Measurements from ENCODE around the gene ETV6.
"Not testable (repeated sequence)": the region's sequence is repeated elsewhere in the genome, so short reads cannot be mapped to it uniquely, and the experiment has no call there.

ETV6 gene

GRCh38 chr12:11649413-11650285 lies at the start of gene ETV6:
ETV6 (plus strand) TSS chr12:11649674; CDS start chr12:11650128, 454 bp downstream.
- Mint-ChIP-seq H3K27me3 (no peaks in the 10 kb centered on the region), H3K27ac (peak within 1 kb of the TSS; percentile 98), H3K4me1 (peaks cover 26% of the 10 kb centered on the region), H3K9me3 (no peaks in the 10 kb centered on the region), H3K36me3 (no peaks in the 10 kb centered on the region), H3K4me3 (peak within 1 kb of the TSS; percentile 99)
- DNase-seq (ENCODE audit: low spot score in 2 of 2) = peak; percentile 47 to 56
- ATAC-seq (ENCODE audit: low read depth) = peak; percentile 63

GRCh38 chr12:11600199-11600598 lies 49.3 kb upstream of the ETV6 start:
- peaks cover 3% of the 10 kb centered on the region for H3K27me3 Mint-ChIP-seq
- no peak for ATAC-seq (ENCODE audit: low read depth)
- H3K27ac Mint-ChIP-seq = no peak overlapping the region
- no peaks in the 10 kb centered on the region for H3K36me3 Mint-ChIP-seq
- DNase-seq (ENCODE audit: low spot score in 2 of 2) = no peak
- no peaks in the 10 kb centered on the region for H3K9me3 Mint-ChIP-seq
- no peak overlapping the region for H3K4me3 Mint-ChIP-seq
- H3K4me1 Mint-ChIP-seq = peaks cover 2% of the 10 kb centered on the region

DNA sequence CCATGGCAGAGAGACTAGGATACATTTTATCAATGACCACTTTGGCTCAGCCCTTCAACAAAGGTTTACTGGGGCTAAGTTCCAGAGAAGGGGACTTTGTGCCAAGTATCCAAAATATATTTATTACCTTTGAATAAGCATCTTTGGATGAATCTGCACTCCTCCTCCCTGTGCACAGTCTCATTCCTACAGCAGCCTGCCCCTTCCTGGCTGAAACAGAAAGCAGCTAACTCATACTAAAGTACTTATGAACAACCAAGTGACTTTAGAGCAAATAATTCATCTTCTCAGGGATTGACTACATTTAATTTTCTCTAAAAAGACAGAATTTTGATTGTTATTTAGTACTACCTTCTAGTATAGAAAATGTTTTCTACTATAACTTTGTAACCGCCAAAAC lies 47.8 kb upstream of the ETV6 start:
- no peak for ATAC-seq (ENCODE audit: low read depth)
- H3K27ac Mint-ChIP-seq = no peak overlapping the region
- peaks cover 3% of the 10 kb centered on the region for H3K27me3 Mint-ChIP-seq
- H3K4me1 Mint-ChIP-seq = peaks cover 2% of the 10 kb centered on the region
- no peak for DNase-seq (ENCODE audit: low spot score in 2 of 2)
- no peaks in the 10 kb centered on the region for H3K36me3 Mint-ChIP-seq
- no peaks in the 10 kb centered on the region for H3K9me3 Mint-ChIP-seq
- H3K4me3 Mint-ChIP-seq = no peak overlapping the region

GRCh38 chr12:11607313-11608081 lies 42.0 kb upstream of the ETV6 start:
- Mint-ChIP-seq H3K9me3 (no peaks in the 10 kb centered on the region), H3K4me1 (no peaks in the 10 kb centered on the region), H3K4me3 (no peak overlapping the region), H3K27ac (no peak overlapping the region), H3K36me3 (no peaks in the 10 kb centered on the region), H3K27me3 (no peaks in the 10 kb centered on the region)
- DNase-seq (ENCODE audit: low spot score in 2 of 2) (no peak), ATAC-seq (ENCODE audit: low read depth) (no peak)

DNA sequence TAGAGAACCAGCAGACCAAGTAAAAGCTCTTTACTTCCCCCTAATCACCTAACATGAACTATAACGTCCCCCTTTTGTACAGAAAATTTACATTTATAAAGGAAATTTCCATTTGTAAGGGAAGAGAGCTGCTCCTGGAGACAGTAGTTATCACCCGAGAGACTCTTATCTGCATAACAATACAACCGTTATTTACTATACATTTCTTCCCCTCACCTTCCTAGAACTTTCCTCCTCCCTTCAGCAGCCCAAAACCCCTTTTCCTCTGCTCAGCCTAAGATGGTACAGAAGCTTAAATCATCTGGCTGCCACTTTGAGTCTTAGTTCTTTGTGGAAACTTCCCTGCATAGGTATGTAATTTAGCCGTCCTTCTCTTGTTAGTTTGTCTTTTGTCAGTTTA lies 40.4 kb upstream of the ETV6 start:
- H3K4me1 Mint-ChIP-seq = no peaks in the 10 kb centered on the region
- no peaks in the 10 kb centered on the region for H3K36me3 Mint-ChIP-seq
- H3K9me3 Mint-ChIP-seq = no peaks in the 10 kb centered on the region
- DNase-seq (ENCODE audit: low spot score in 2 of 2) = no peak
- H3K4me3 Mint-ChIP-seq = no peak overlapping the region
- no peak for ATAC-seq (ENCODE audit: low read depth)
- H3K27me3 Mint-ChIP-seq = no peaks in the 10 kb centered on the region
- no peak overlapping the region for H3K27ac Mint-ChIP-seq

DNA sequence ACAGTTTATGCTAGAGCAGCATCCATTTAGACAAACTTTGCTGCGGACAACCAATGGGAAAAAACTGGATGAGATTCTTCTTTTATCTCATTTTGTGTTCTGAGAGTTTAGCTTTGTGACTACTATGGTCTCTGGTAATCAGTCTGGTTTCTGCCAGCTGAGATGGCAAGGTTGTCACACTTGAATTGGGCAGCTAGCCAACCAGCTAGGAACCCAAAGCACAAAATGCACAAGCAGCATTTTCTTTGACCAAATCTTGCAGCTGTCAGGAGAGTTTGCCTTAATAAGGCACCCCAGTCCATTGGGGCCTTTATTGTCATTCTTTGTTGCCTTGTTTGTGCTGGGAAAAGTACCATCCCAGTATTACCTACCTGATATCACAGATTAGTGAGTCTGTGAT lies 34.0 kb upstream of the ETV6 start:
- H3K9me3 Mint-ChIP-seq = no peaks in the 10 kb centered on the region
- no peaks in the 10 kb centered on the region for H3K36me3 Mint-ChIP-seq
- H3K4me1 Mint-ChIP-seq = no peaks in the 10 kb centered on the region
- ATAC-seq (ENCODE audit: low read depth) = no peak
- no peak for DNase-seq (ENCODE audit: low spot score in 2 of 2)
- H3K27ac Mint-ChIP-seq = no peak overlapping the region
- no peak overlapping the region for H3K4me3 Mint-ChIP-seq
- no peaks in the 10 kb centered on the region for H3K27me3 Mint-ChIP-seq

DNA sequence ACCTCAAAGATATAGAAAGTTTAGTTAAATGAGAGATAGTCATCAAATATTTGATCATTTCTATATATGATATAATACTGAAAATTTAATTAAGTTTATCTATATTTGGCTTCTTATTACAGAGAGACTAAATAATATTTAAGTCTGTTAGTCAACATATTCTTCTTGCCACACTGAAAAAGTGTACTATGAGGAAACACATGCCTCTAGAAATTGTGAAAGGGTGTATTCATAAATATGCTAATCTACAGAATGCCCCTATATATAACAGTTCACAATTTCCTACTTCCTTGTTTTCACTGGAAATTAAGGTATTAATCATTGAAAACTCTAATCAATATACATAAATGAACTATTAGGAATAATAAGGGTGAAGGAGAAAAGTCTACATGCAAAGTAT lies 31.4 kb upstream of the ETV6 start:
- no peak for ATAC-seq (ENCODE audit: low read depth)
- no peaks in the 10 kb centered on the region for H3K36me3 Mint-ChIP-seq
- no peak for DNase-seq (ENCODE audit: low spot score in 2 of 2)
- H3K27ac Mint-ChIP-seq = no peak overlapping the region
- H3K9me3 Mint-ChIP-seq = no peaks in the 10 kb centered on the region
- H3K4me3 Mint-ChIP-seq = no peak overlapping the region
- H3K27me3 Mint-ChIP-seq = no peaks in the 10 kb centered on the region
- no peaks in the 10 kb centered on the region for H3K4me1 Mint-ChIP-seq

- ATAC-seq (ENCODE audit: low read depth) (peak; percentile 68), DNase-seq (ENCODE audit: low spot score in 2 of 2) (peak; percentile 19 to 39)
- H3K27ac Mint-ChIP-seq = peak overlapping the region; percentile 53
- H3K4me1 Mint-ChIP-seq = peaks cover 3% of the 10 kb centered on the region
- H3K36me3 Mint-ChIP-seq = no peaks in the 10 kb centered on the region
- no peaks in the 10 kb centered on the region for H3K9me3 Mint-ChIP-seq
- H3K27me3 Mint-ChIP-seq = no peaks in the 10 kb centered on the region
- no peak overlapping the region for H3K4me3 Mint-ChIP-seq
Measured at GRCh38 chr12:11621797-11622423, 27.6 kb upstream of the ETV6 start.

GRCh38 chr12:11622876-11623281 lies 26.6 kb upstream of the ETV6 start:
- peak overlapping the region; percentile 64 for H3K27ac Mint-ChIP-seq
- H3K36me3 Mint-ChIP-seq = no peaks in the 10 kb centered on the region
- H3K9me3 Mint-ChIP-seq = no peaks in the 10 kb centered on the region
- H3K4me1 Mint-ChIP-seq = peaks cover 3% of the 10 kb centered on the region
- no peak for DNase-seq (ENCODE audit: low spot score in 2 of 2)
- no peak for ATAC-seq (ENCODE audit: low read depth)
- H3K27me3 Mint-ChIP-seq = no peaks in the 10 kb centered on the region
- H3K4me3 Mint-ChIP-seq = no peak overlapping the region

GRCh38 chr12:11623382-11623781 lies 26.1 kb upstream of the ETV6 start:
- DNase-seq (ENCODE audit: low spot score in 2 of 2) (no peak), ATAC-seq (ENCODE audit: low read depth) (no peak)
- H3K27me3 Mint-ChIP-seq = no peaks in the 10 kb centered on the region
- no peaks in the 10 kb centered on the region for H3K9me3 Mint-ChIP-seq
- peaks cover 3% of the 10 kb centered on the region for H3K4me1 Mint-ChIP-seq
- H3K36me3 Mint-ChIP-seq = no peaks in the 10 kb centered on the region
- peak overlapping the region; percentile 64 for H3K27ac Mint-ChIP-seq
- no peak overlapping the region for H3K4me3 Mint-ChIP-seq

DNA sequence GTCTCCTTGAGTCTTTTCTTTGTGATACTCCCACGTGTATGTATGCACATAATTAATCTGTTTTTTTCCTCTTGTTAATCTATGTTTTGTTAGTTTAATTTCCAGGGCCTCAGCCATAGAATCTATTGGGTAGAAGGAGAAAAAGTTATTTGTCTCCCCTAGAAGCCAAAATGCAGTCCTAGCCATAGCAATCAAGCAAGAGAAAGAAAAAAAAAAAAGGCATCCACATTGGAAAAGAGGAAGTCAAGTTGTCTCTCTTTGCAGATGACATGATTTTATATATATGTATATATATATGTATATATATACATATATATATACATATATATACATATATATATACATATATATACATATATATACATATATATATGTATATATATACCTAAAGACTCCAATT lies 25.4 kb upstream of the ETV6 start:
- DNase-seq (ENCODE audit: low spot score in 2 of 2) = no peak
- Mint-ChIP-seq H3K36me3 (no peaks in the 10 kb centered on the region), H3K9me3 (no peaks in the 10 kb centered on the region), H3K4me3 (no peak overlapping the region), H3K27me3 (no peaks in the 10 kb centered on the region), H3K4me1 (peaks cover 3% of the 10 kb centered on the region), H3K27ac (peak overlapping the region; percentile 64)
- ATAC-seq (ENCODE audit: low read depth) = no peak

DNA sequence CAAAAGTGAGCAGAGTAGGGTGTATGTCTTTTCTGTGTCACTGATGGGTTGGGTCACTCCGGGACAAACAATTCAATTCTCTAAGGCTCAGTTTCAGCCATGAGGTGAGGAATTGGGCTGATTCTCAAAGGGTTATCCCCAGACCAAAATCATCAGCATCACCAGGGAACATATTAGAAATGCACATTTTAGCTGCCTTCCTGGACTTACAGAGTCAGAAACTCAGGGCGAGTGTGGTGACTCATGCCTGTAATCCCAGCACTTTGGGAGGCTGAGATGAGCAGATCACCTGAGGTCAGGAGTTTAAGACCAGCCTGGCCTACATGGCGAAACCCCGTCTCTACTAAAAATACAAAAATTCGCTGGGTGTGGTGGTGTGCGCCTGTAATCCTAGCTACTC lies 21.8 kb upstream of the ETV6 start:
- ATAC-seq (ENCODE audit: low read depth); H3K4me3 Mint-ChIP-seq; H3K27ac Mint-ChIP-seq; H3K27me3 Mint-ChIP-seq; H3K9me3 Mint-ChIP-seq; DNase-seq (ENCODE audit: low spot score in 2 of 2); H3K36me3 Mint-ChIP-seq; H3K4me1 Mint-ChIP-seq: not testable (repeated sequence)

DNA sequence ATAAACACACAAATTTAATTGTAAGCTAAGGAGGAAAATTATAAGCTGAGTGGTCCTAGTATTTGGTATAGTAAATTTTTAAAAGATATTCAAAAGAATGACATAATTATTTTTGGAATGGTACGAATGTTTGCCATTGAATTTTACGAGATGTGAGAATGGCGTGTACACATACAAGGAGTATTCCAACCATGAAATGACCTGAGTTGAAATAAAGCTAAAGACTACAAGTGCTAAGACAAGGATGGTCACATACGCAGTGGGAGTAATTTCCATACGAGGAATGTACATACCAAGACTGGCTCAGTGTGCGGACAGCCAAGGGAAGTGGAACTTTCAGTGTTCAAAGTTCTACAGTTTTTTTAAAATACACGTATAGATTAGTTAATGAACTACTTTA lies 21.1 kb upstream of the ETV6 start:
- Mint-ChIP-seq H3K36me3 (no peaks in the 10 kb centered on the region), H3K27me3 (no peaks in the 10 kb centered on the region), H3K27ac (no peak overlapping the region), H3K9me3 (no peaks in the 10 kb centered on the region), H3K4me1 (peaks cover 3% of the 10 kb centered on the region), H3K4me3 (no peak overlapping the region)
- ATAC-seq (ENCODE audit: low read depth) (no peak), DNase-seq (ENCODE audit: low spot score in 2 of 2) (no peak)

GRCh38 chr12:11630046-11630706 lies 19.3 kb upstream of the ETV6 start:
- Mint-ChIP-seq H3K27ac (no peak overlapping the region), H3K27me3 (no peaks in the 10 kb centered on the region), H3K4me1 (no peaks in the 10 kb centered on the region), H3K4me3 (no peak overlapping the region), H3K9me3 (no peaks in the 10 kb centered on the region), H3K36me3 (no peaks in the 10 kb centered on the region)
- DNase-seq (ENCODE audit: low spot score in 2 of 2) (no peak), ATAC-seq (ENCODE audit: low read depth) (no peak)
